GM10248 (cell line): ENCODE measurements around the gene KIF26A.

Experiments
- CTCF ChIA-PET: fragments of 300-600 bp; sonication (Branson Sonifier 250); formaldehyde crosslinking; extraction: SDS; loops from one replicate; lab custom pipeline; 2021; ENCODE audit warnings: antibody characterized with exemption; lab: Yijun Ruan, JAX
- POLR2A ChIA-PET: fragments of 350-650 bp; sonication (Branson Sonifier 250); formaldehyde crosslinking; extraction: SDS; loops from one replicate; lab custom pipeline; 2020; ENCODE audit warnings: antibody characterized with exemption; lab: Yijun Ruan, JAX
- DNase-seq: peaks from one replicate; pipeline ENCODE4 v3.0.0; 2012; ENCODE audit errors: extremely low spot score
- TF ChIP-seq, protein P1 (sequence below): IDR thresholded peaks from 2 replicates; pipeline ENCODE4 v1.5.1; 2012; ENCODE audit warnings: mild to moderate bottlenecking, low read depth; ENCODE audit errors: extremely low read depth, missing control alignments, control extremely low read depth

Gene KIF26A

DNA sequence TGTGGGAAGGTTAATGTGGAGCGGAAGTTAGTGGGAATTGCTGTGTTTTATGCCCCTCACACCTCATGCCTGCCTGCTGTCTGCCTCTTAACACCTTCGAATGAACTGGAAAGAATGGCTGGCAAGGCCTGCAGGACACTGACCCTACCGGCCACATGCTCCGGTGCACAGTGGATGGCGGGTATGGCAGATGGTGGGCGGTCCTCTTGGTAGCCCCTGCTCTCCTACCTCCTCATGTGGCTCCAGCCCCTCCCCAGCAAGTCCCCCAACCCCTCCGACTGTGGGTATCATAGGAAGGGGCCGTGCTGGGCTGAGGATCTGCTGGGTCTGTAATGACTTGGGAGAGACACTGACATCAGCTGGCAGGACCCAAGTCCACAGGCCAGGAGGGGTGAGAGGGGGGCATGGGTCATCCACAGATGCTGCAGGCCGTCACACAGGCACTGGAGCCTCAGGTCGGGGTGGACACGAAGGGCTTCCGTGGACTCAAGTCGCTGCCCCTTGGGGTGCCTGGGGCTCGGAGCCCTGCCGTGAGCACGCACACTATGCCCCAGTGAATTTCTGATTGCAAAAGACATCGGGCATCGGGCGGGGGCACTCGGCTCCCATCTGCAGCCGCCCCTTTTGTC lies 77.4 kb downstream of the KIF26A start:
- ChIA-PET POLR2A (no interaction called here), CTCF (no interaction called here)
- DNase-seq, result no peak
- TF ChIP-seq, protein P1, sequence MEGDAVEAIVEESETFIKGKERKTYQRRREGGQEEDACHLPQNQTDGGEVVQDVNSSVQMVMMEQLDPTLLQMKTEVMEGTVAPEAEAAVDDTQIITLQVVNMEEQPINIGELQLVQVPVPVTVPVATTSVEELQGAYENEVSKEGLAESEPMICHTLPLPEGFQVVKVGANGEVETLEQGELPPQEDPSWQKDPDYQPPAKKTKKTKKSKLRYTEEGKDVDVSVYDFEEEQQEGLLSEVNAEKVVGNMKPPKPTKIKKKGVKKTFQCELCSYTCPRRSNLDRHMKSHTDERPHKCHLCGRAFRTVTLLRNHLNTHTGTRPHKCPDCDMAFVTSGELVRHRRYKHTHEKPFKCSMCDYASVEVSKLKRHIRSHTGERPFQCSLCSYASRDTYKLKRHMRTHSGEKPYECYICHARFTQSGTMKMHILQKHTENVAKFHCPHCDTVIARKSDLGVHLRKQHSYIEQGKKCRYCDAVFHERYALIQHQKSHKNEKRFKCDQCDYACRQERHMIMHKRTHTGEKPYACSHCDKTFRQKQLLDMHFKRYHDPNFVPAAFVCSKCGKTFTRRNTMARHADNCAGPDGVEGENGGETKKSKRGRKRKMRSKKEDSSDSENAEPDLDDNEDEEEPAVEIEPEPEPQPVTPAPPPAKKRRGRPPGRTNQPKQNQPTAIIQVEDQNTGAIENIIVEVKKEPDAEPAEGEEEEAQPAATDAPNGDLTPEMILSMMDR, result no peak

DNA sequence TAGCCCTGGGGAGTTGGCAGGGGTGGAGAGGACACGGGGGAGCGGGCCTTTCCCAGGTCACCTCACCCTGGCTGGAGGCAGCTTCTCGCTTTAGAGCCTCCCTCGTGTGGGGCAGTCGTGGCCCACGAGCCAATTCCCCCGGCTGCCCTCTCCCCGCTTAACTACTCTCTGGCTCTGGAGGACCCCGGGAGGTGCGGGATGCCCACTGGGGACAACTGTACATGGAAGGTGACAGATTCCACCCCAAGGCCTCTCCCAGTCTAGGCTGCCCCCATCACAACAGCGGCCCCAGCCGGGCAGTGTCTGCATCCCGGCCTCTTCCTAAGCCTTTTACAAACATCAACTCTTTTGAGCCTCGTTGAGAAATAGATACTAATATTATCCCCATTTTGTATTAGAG lies 78.1 kb downstream of the KIF26A start:
- ChIA-PET POLR2A (no interaction called here), CTCF (no interaction called here)
- DNase-seq, result no peak
- TF ChIP-seq, protein P1, result no peak

DNA sequence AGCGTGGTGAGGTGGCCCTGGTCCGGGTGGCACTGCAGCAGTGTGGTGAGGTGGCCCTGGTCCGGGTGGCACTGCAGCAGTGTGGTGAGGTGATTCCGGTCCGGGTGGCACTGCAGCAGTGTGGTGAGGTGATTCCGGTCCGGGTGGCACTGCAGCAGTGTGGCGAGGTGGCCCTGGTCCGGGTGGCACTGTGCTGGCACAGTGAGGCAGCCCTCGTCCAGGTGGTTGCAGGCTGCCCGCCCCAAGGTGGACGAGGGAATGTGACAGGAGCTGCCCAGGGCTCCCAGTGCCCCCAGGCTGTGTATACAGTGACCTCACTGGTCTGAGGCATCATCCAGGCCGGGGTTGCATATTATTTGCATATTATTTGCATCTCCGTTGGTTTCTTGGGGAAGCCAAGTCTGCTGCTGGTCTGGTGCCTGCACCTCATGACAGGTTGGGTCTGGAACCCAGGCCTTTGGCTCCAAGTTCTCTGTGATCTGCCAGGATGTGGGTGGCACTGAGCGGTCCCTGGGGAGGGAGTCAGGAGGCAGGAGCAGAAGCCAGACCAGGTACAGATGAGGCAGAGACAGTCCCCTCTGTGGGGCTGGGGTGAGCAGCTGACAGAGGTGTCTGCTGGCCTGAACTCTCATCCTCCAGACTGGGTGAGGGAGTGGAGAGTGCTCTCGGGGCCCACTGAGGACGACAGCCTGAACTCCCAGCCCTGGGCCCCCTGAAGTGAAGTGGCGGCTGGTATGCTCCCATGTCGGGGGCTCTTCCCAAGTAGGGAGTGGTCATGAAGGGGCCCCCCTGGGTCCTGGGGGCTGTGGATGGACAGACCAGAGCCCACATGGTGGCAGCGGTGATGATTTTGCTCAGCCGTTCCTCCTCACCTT lies 79.3 kb downstream of the KIF26A start:
- CTCF ChIA-PET, result no interaction called here

DNA sequence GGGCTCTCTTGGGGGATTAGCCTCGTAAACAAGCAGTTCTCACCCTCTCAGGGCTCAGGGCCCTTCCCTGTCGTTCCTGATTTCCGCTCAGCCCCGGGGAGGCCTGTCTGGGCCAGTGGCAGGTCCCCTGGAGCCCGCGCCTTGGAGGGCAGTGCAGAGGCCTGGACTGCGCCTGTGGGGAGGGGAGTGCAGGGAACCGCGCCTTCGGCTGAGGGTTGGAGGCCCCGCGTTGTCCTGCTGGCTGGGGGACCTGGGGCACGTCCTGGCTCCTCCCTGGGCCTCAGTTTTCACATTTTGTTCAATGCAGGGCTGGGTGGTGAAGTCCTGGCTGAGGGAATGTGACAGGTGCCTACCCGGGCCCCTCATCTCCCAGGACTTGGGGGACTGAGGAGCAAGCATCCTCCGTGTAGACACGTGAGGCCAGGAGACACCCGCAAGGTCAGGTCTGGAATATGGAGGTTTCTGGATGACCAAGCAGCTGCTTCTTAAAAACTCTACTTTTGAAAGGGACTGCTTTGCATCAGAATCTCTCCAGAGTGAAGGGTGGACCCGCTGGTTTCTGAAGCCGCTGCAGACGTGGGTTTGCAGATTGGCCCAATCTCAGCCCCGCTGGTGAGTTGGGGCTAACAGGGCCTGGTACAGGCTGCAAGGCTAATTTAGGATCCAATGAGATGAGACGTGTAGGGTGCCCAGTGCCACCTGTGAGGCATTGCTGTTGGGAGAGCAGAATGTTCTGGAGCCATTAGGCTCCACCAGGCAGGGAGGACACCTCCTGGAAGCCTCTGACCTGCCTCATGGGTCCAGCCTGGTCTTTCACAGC lies 80.2 kb downstream of the KIF26A start:
- ChIA-PET CTCF (no interaction called here), POLR2A (no interaction called here)
- TF ChIP-seq, protein P1, result no peak
- no peak for DNase-seq

More for the DNA sequence above, 79.3 kb downstream of the KIF26A start:
- DNase-seq, result no peak
- POLR2A ChIA-PET, result no interaction called here
- TF ChIP-seq, protein P1, result no peak

DNA sequence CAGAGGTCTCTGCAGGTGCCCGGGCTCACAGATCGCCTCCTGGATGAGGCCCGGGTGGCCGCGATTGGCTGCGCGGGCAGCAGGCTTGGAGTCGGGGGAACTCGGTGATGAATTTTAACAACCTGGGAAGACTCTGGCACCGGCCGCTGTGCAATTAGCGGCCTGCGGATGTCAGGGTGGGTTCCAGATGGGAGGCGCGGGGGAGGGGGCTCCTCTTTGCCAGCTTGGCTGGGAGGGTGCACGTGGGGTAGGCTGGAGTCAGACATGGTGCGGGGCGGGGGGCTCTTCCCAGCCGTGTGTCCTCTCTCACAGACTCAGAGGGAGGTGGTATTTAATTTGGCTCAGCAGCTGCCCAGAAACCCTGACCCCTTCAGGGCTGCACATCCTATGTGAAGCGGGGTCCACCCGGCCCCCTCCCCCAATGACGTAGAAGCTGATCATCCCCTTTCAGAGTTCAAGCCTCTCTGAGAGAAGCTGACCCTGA lies 81.4 kb downstream of the KIF26A start:
- TF ChIP-seq, protein P1, result no peak
- POLR2A ChIA-PET, result no interaction called here
- CTCF ChIA-PET, result no interaction called here
- DNase-seq, result no peak

DNA sequence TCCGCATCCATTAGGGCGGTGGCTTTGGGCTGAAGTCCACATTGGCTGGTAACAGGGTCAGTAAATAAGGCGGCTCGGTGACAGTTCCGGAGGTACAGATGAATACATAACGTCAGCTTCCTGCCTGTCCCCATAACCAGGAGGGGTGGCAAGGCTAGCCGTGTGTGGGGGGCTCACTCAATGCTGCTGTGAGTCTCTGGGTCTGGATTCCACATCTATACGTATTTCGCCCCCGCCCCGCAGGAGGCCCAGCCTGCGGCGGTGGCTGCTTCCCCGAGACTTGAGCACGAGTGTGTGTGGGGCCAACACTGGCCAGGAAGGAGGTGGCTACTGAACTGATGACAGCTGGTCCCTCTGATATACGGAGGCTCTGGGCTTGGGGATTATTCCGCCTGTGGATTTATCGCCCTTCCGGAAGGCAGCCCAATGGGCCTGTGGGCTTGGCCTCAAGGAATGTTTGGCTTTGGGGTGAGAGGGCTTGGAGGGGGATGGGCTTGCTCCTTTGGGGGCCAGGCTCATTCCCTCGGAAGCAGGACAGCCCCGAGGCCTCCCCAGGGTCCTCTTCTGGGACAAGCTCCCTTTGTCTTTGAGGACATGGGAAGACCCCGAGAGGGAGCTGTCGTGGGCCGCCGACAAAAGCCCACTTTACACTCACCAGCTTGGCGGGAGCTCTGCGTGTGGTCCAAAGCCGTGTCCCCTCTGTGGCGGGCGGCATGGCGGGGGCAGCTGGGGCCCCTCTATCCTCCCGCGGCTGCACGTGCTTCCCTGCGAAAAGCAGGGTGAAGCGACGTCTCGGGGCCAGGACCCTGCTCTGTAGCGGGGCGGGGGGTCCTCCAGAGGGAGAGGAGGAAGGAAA lies 82.1 kb downstream of the KIF26A start:
- ChIA-PET POLR2A (no interaction called here), CTCF (no interaction called here)
- no peak for DNase-seq
- TF ChIP-seq, protein P1, result no peak
